ENCODE results near the gene RXFP4. TPM values are rescaled to one million over a fixed set of nuclear protein-coding genes. Genes with fewer than 3 reads are reported as not detected.
"Not testable (repeated sequence)": the region's sequence is repeated elsewhere in the genome, so short reads cannot be mapped to it uniquely, and the experiment has no call there.

RXFP4 gene
- not detected for total RNA-seq
- not detected for polyA plus RNA-seq (ENCODE audit: insufficient read length in 2 of 2)
- long read RNA-seq, donor 1 = 0 reads
- long read RNA-seq, donor 2, partial matches to known transcripts = 0 of 1 reads
- long read RNA-seq, donor 2, other reads (novel, unspliced or antisense) = 0 of 1 reads
- long read RNA-seq, donor 3 = 0 reads
- long read RNA-seq, donor 4 = 0 reads

GRCh38 chr1:155940993-155941844, at the start of gene RXFP4:
TSS of gene RXFP4 (plus strand) at chr1:155941638. CDS start at chr1:155941710, 72 bp downstream.
- Histone ChIP-seq H3K4me1 (ENCODE audit: control insufficient read depth, insufficient read depth, low read length) (peaks cover 26% of the 10 kb centered on the region), H3K9me3 (ENCODE audit: control insufficient read depth, insufficient read depth, low read length) (no peaks in the 10 kb centered on the region), H3K27ac (ENCODE audit: low read depth, low read length) (peak within 1 kb of the TSS; percentile 78), H3K27me3 (ENCODE audit: control insufficient read depth, insufficient read depth, low read length) (no peaks in the 10 kb centered on the region), H3K4me3 (ENCODE audit: low read depth, low read length) (no peak within 1 kb of the TSS), H3K36me3 (ENCODE audit: control insufficient read depth, insufficient read depth, low read length) (peaks cover 11% of the 10 kb centered on the region)
- WGBS (ENCODE audit: insufficient coverage) = 51% methylated on average over 10 of the region's 11 CpGs
- DNase-seq (ENCODE audit: low read depth in 4 of 6, low spot score in 6 of 6) = no peak

- WGBS (ENCODE audit: insufficient coverage) = 45% methylated on average over 2 of the region's 3 CpGs
- peaks cover 43% of the 10 kb centered on the region for H3K36me3 ChIP-seq (ENCODE audit: control insufficient read depth, insufficient read depth, low read length)
- no peak for DNase-seq (ENCODE audit: low read depth in 4 of 6, low spot score in 6 of 6)
- H3K27ac ChIP-seq (ENCODE audit: low read depth, low read length) = peak overlapping the region; percentile 92
- H3K4me1 ChIP-seq (ENCODE audit: control insufficient read depth, insufficient read depth, low read length) = peaks cover 14% of the 10 kb centered on the region
- no peaks in the 10 kb centered on the region for H3K9me3 ChIP-seq (ENCODE audit: control insufficient read depth, insufficient read depth, low read length)
- no peak overlapping the region for H3K4me3 ChIP-seq (ENCODE audit: low read depth, low read length)
- no peaks in the 10 kb centered on the region for H3K27me3 ChIP-seq (ENCODE audit: control insufficient read depth, insufficient read depth, low read length)
Observed at GRCh38 chr1:155892796-155893195, 48.6 kb upstream of the RXFP4 start.

- Histone ChIP-seq H3K36me3 (ENCODE audit: control insufficient read depth, insufficient read depth, low read length) (peaks cover 36% of the 10 kb centered on the region), H3K27me3 (ENCODE audit: control insufficient read depth, insufficient read depth, low read length) (no peaks in the 10 kb centered on the region), H3K4me3 (ENCODE audit: low read depth, low read length) (no peak overlapping the region), H3K4me1 (ENCODE audit: control insufficient read depth, insufficient read depth, low read length) (peaks cover 14% of the 10 kb centered on the region), H3K9me3 (ENCODE audit: control insufficient read depth, insufficient read depth, low read length) (no peaks in the 10 kb centered on the region), H3K27ac (ENCODE audit: low read depth, low read length) (peak overlapping the region; percentile 92)
- DNase-seq (ENCODE audit: low read depth in 4 of 6, low spot score in 6 of 6) = peak in 1 of 6 donors; percentile 15
- WGBS (ENCODE audit: insufficient coverage) = 75% methylated on average over 6 of the region's 10 CpGs
Observed at GRCh38 chr1:155893389-155894142, 47.9 kb upstream of the RXFP4 start.

GRCh38 chr1:155895617-155896016, 45.8 kb upstream of the RXFP4 start:
- 100% methylated on average over 1 of the region's 6 CpGs for WGBS (ENCODE audit: insufficient coverage)
- H3K27me3 ChIP-seq (ENCODE audit: control insufficient read depth, insufficient read depth, low read length); H3K9me3 ChIP-seq (ENCODE audit: control insufficient read depth, insufficient read depth, low read length); H3K27ac ChIP-seq (ENCODE audit: low read depth, low read length); DNase-seq (ENCODE audit: low read depth in 4 of 6, low spot score in 6 of 6); H3K4me3 ChIP-seq (ENCODE audit: low read depth, low read length): not testable (repeated sequence)
- H3K36me3 ChIP-seq (ENCODE audit: control insufficient read depth, insufficient read depth, low read length) = peaks cover 29% of the 10 kb centered on the region
- peaks cover 14% of the 10 kb centered on the region for H3K4me1 ChIP-seq (ENCODE audit: control insufficient read depth, insufficient read depth, low read length)

GRCh38 chr1:155896476-155896875, 45.0 kb upstream of the RXFP4 start:
- 97% methylated on average over 4 of the region's 8 CpGs for WGBS (ENCODE audit: insufficient coverage)
- not testable (repeated sequence) for H3K4me3 ChIP-seq (ENCODE audit: low read depth, low read length); H3K9me3 ChIP-seq (ENCODE audit: control insufficient read depth, insufficient read depth, low read length); DNase-seq (ENCODE audit: low read depth in 4 of 6, low spot score in 6 of 6); H3K27me3 ChIP-seq (ENCODE audit: control insufficient read depth, insufficient read depth, low read length); H3K27ac ChIP-seq (ENCODE audit: low read depth, low read length)
- peaks cover 32% of the 10 kb centered on the region for H3K36me3 ChIP-seq (ENCODE audit: control insufficient read depth, insufficient read depth, low read length)
- peaks cover 14% of the 10 kb centered on the region for H3K4me1 ChIP-seq (ENCODE audit: control insufficient read depth, insufficient read depth, low read length)

- Histone ChIP-seq H3K4me3 (ENCODE audit: low read depth, low read length) (no peak overlapping the region), H3K36me3 (ENCODE audit: control insufficient read depth, insufficient read depth, low read length) (peaks cover 36% of the 10 kb centered on the region)
- no CpG with 5 or more reads among the region's 1 CpG for WGBS (ENCODE audit: insufficient coverage)
Observed at GRCh38 chr1:155897746-155898145, 43.7 kb upstream of the RXFP4 start.

GRCh38 chr1:155898888-155899287, 42.5 kb upstream of the RXFP4 start:
- Histone ChIP-seq H3K36me3 (ENCODE audit: control insufficient read depth, insufficient read depth, low read length) (peaks cover 42% of the 10 kb centered on the region), H3K27ac (ENCODE audit: low read depth, low read length) (no peak overlapping the region), H3K4me1 (ENCODE audit: control insufficient read depth, insufficient read depth, low read length) (peaks cover 3% of the 10 kb centered on the region), H3K27me3 (ENCODE audit: control insufficient read depth, insufficient read depth, low read length) (no peaks in the 10 kb centered on the region), H3K4me3 (ENCODE audit: low read depth, low read length) (no peak overlapping the region), H3K9me3 (ENCODE audit: control insufficient read depth, insufficient read depth, low read length) (no peaks in the 10 kb centered on the region)
- no peak for DNase-seq (ENCODE audit: low read depth in 4 of 6, low spot score in 6 of 6)
- WGBS (ENCODE audit: insufficient coverage) = 100% methylated on average over 1 of the region's 2 CpGs

More at GRCh38 chr1:155897746-155898145, 43.7 kb upstream of the RXFP4 start:
- Histone ChIP-seq H3K27ac (ENCODE audit: low read depth, low read length) (no peak overlapping the region), H3K4me1 (ENCODE audit: control insufficient read depth, insufficient read depth, low read length) (peaks cover 8% of the 10 kb centered on the region), H3K9me3 (ENCODE audit: control insufficient read depth, insufficient read depth, low read length) (no peaks in the 10 kb centered on the region), H3K27me3 (ENCODE audit: control insufficient read depth, insufficient read depth, low read length) (no peaks in the 10 kb centered on the region)
- DNase-seq (ENCODE audit: low read depth in 4 of 6, low spot score in 6 of 6) = no peak

- Histone ChIP-seq H3K36me3 (ENCODE audit: control insufficient read depth, insufficient read depth, low read length) (peaks cover 47% of the 10 kb centered on the region), H3K27ac (ENCODE audit: low read depth, low read length) (no peak overlapping the region)
- 81% methylated on average over 2 of the region's 2 CpGs for WGBS (ENCODE audit: insufficient coverage)
Observed at GRCh38 chr1:155899683-155900082, 41.8 kb upstream of the RXFP4 start.

GRCh38 chr1:155900161-155900560, 41.3 kb upstream of the RXFP4 start:
- Histone ChIP-seq H3K4me1 (ENCODE audit: control insufficient read depth, insufficient read depth, low read length) (no peaks in the 10 kb centered on the region), H3K4me3 (ENCODE audit: low read depth, low read length) (no peak overlapping the region), H3K27me3 (ENCODE audit: control insufficient read depth, insufficient read depth, low read length) (no peaks in the 10 kb centered on the region), H3K27ac (ENCODE audit: low read depth, low read length) (no peak overlapping the region), H3K9me3 (ENCODE audit: control insufficient read depth, insufficient read depth, low read length) (no peaks in the 10 kb centered on the region), H3K36me3 (ENCODE audit: control insufficient read depth, insufficient read depth, low read length) (peaks cover 52% of the 10 kb centered on the region)
- WGBS (ENCODE audit: insufficient coverage) = 73% methylated on average over 1 of the region's 4 CpGs
- DNase-seq (ENCODE audit: low read depth in 4 of 6, low spot score in 6 of 6) = no peak

More at GRCh38 chr1:155899683-155900082, 41.8 kb upstream of the RXFP4 start:
- Histone ChIP-seq H3K27me3 (ENCODE audit: control insufficient read depth, insufficient read depth, low read length) (no peaks in the 10 kb centered on the region), H3K4me3 (ENCODE audit: low read depth, low read length) (no peak overlapping the region), H3K9me3 (ENCODE audit: control insufficient read depth, insufficient read depth, low read length) (no peaks in the 10 kb centered on the region), H3K4me1 (ENCODE audit: control insufficient read depth, insufficient read depth, low read length) (no peaks in the 10 kb centered on the region)
- DNase-seq (ENCODE audit: low read depth in 4 of 6, low spot score in 6 of 6) = no peak
